Prostate gland (tissue), 2 donors: ENCODE measurements around the gene SLC25A43. TPM values are rescaled to one million over a fixed set of nuclear protein-coding genes. Genes with fewer than 3 reads are reported as not detected.

ENCODE experiments used
- DNase-seq: peaks from one replicate; pipeline ENCODE4 v3.0.0-alpha.2; 2019; ENCODE audit warnings: low spot score
- H3K27ac ChIP-seq, 2 donors: fragments of 200-600 bp; sonication (generic); 2 replicates each; pipeline ENCODE4 v1.5.1; 2017 to 2019
- H3K27me3 ChIP-seq: fragments of 200-600 bp; sonication (generic); replicated peaks from 2 replicates; pipeline ENCODE4 v1.5.1; 2019; ENCODE audit not compliant: insufficient read depth
- H3K36me3 ChIP-seq, 2 donors: fragments of 200-600 bp; sonication (generic); 1 replicate in 1 of 2; 2 replicates in 1 of 2; pipeline versions ENCODE4 v1.5.1 to v1.8.1; 2017 to 2019
- H3K4me1 ChIP-seq: fragments of 200-600 bp; sonication (generic); replicated peaks from 2 replicates; pipeline ENCODE4 v1.5.1; 2019
- H3K4me3 ChIP-seq, 2 donors: fragments of 200-600 bp; sonication (generic); 2 replicates each; pipeline ENCODE4 v1.5.1; 2017 to 2019
- H3K9me3 ChIP-seq: fragments of 200-600 bp; sonication (generic); 2 replicates; pipeline ENCODE4 v1.5.1; 2017
- CTCF ChIP-seq, 4 experiments: fragments of 200-600 bp in 2 of 4; fragments of 450-650 bp in 2 of 4; sonication (generic) in 2 of 4; IDR thresholded peaks; 1 replicate in 3 of 4; 2 replicates in 1 of 4; pipeline ENCODE4 v1.5.1; 2016 to 2019; ENCODE audit warnings: antibody characterized with exemption in 4 of 4, mild to moderate bottlenecking in 2 of 4, moderate library complexity in 2 of 4
- POLR2A ChIP-seq: fragments of 450-650 bp; IDR thresholded peaks from one replicate; pipeline ENCODE4 v1.6.1; 2016; ENCODE audit warnings: antibody characterized with exemption, mild to moderate bottlenecking
- POLR2AphosphoS5 ChIP-seq: sonication (generic); formaldehyde crosslinking; IDR thresholded peaks from one replicate; pipeline ENCODE4 v1.6.1; 2017; ENCODE audit warnings: antibody characterized with exemption
- WGBS: methylation state at CpG from one replicate; pipeline ENCODE4 v1.1.5; 2018; 5-methylcytosine and 5-hydroxymethylcytosine counted together
- intact Hi-C: fragments of 100-400 bp; cut with DNase I; formaldehyde crosslinking; loops from one replicate; pipeline ENCODE4 v1.14.2; 2022
- total RNA-seq, 2 donors: library from RNA; depleted of rRNA; stranded (reverse); fragments of >200 nt; gene quantifications; one replicate each; pipeline ENCODE4 v1.1.0, GENCODE V29; 2016

SLC25A43 gene
- total RNA-seq, 2 donors from 2014 or later = 7.4 to 15.3 TPM

- peak overlapping the region; percentile 54 to 55 for H3K4me3 ChIP-seq
- no peaks in the 10 kb centered on the region for H3K36me3 ChIP-seq
- H3K27ac ChIP-seq = peak overlapping the region; percentile 69 to 84
- DNase-seq = no peak
- intact Hi-C loops = loop anchor here (5.0 to 10.0 kb wide), 2 partner anchors 68 to 165 kb away; partner anchors contain the start of genes PGRMC1 and SLC25A5
- TF ChIP-seq CTCF (IDR thresholded peaks at IDR 0.05) = no peak
- no peak for TF ChIP-seq POLR2A
- TF ChIP-seq POLR2AphosphoS5 = no peak
- H3K9me3 ChIP-seq = no peaks in the 10 kb centered on the region
- no peaks in the 10 kb centered on the region for H3K4me1 ChIP-seq
- 13% methylated on average over 7 of the region's 12 CpGs for WGBS
- no peaks in the 10 kb centered on the region for H3K27me3 ChIP-seq
Observed at GRCh38 chrX:119399772-119400101, 601 bp downstream of the SLC25A43 start.

- TF ChIP-seq CTCF (IDR thresholded peaks at IDR 0.05) = no peak
- TF ChIP-seq POLR2A = no peak
- no peak for TF ChIP-seq POLR2AphosphoS5
- intact Hi-C loops = loop anchor here (10.0 kb wide), 1 partner anchor 167 kb away; the partner anchor contains the start of gene PGRMC1
- H3K4me1 ChIP-seq = no peaks in the 10 kb centered on the region
- H3K9me3 ChIP-seq = no peaks in the 10 kb centered on the region
- 56% methylated on average over 4 of the region's 4 CpGs for WGBS
- H3K27me3 ChIP-seq = no peaks in the 10 kb centered on the region
- no peaks in the 10 kb centered on the region for H3K36me3 ChIP-seq
- DNase-seq = no peak
- no peak overlapping the region for H3K27ac ChIP-seq
- no peak overlapping the region for H3K4me3 ChIP-seq
Observed at GRCh38 chrX:119401569-119401968, 2.4 kb downstream of the SLC25A43 start.

GRCh38 chrX:119402588-119402987 is 3.5 kb downstream of the SLC25A43 start:
- Histone ChIP-seq H3K4me3 (no peak overlapping the region), H3K27me3 (no peaks in the 10 kb centered on the region), H3K4me1 (no peaks in the 10 kb centered on the region), H3K27ac (no peak overlapping the region), H3K36me3 (no peaks in the 10 kb centered on the region), H3K9me3 (no peaks in the 10 kb centered on the region)
- TF ChIP-seq CTCF (IDR thresholded peaks at IDR 0.05) = no peak
- no peak for TF ChIP-seq POLR2A
- no peak for TF ChIP-seq POLR2AphosphoS5
- intact Hi-C loops = loop anchor here (10.0 kb wide), 1 partner anchor 168 kb away; the partner anchor contains the start of gene PGRMC1
- 92% methylated on average over 4 of the region's 4 CpGs for WGBS
- DNase-seq = no peak

GRCh38 chrX:119406776-119407175 is 7.6 kb downstream of the SLC25A43 start:
- Histone ChIP-seq H3K4me3 (no peak overlapping the region), H3K9me3 (no peaks in the 10 kb centered on the region), H3K36me3 (no peaks in the 10 kb centered on the region), H3K27ac (no peak overlapping the region), H3K27me3 (no peaks in the 10 kb centered on the region), H3K4me1 (no peaks in the 10 kb centered on the region)
- TF ChIP-seq POLR2A (no peak), CTCF (IDR thresholded peaks at IDR 0.05) (no peak)
- 44% methylated on average over 1 of the region's 1 CpG for WGBS
- no peak for DNase-seq
- intact Hi-C loops = loop anchor here (10.0 kb wide), 1 partner anchor 172 kb away; the partner anchor contains the start of gene PGRMC1

GRCh38 chrX:119407681-119408080 is 8.5 kb downstream of the SLC25A43 start:
- H3K27me3 ChIP-seq = no peaks in the 10 kb centered on the region
- no peaks in the 10 kb centered on the region for H3K36me3 ChIP-seq
- no peak for DNase-seq
- intact Hi-C loops = loop anchor here (10.0 kb wide), 1 partner anchor 173 kb away; the partner anchor contains the start of gene PGRMC1
- 95% methylated on average over 9 of the region's 9 CpGs for WGBS
- H3K4me1 ChIP-seq = no peaks in the 10 kb centered on the region
- H3K9me3 ChIP-seq = no peaks in the 10 kb centered on the region
- H3K27ac ChIP-seq = no peak overlapping the region
- no peak for TF ChIP-seq POLR2AphosphoS5
- no peak for TF ChIP-seq POLR2A
- no peak for TF ChIP-seq CTCF (IDR thresholded peaks at IDR 0.05)
- H3K4me3 ChIP-seq = no peak overlapping the region
